ENCODE data around the gene HPS3. TPM values are rescaled to one million over a fixed set of nuclear protein-coding genes. Genes with fewer than 3 reads are reported as not detected.

HPS3 gene
- total RNA-seq: 10 to 100 TPM; 12.5 to 19.8 (median 17.6) TPM

GRCh38 chr3:149129326-149130205 is at the start of gene HPS3:
Gene HPS3 (plus strand): TSS chr3:149129638. CDS start chr3:149129724, 86 bp downstream.
- TF ChIP-seq CTCF (IDR thresholded peaks at IDR 0.05): no peak

GRCh38 chr3:149080011-149080698 is 49.3 kb upstream of the HPS3 start:
- DNase-seq (ENCODE audit: low spot score) (no peak), ATAC-seq (ENCODE audit: low FRiP score) (peak; percentile 75)
- TF ChIP-seq CTCF (IDR thresholded peaks at IDR 0.05): no peak

More at GRCh38 chr3:149129326-149130205, at the start of gene HPS3:
- peak; percentile 94 for ATAC-seq (ENCODE audit: low FRiP score)
- DNase-seq (ENCODE audit: low spot score): peak; percentile 71

- ATAC-seq (ENCODE audit: low FRiP score) (no peak), DNase-seq (ENCODE audit: low spot score) (no peak)
- TF ChIP-seq CTCF (IDR thresholded peaks at IDR 0.05): no peak
These were observed 48.7 kb upstream of the HPS3 start for GRCh38 chr3:149080699-149081091.

- no peak for TF ChIP-seq CTCF (IDR thresholded peaks at IDR 0.05)
- no peak for DNase-seq (ENCODE audit: low spot score)
These were observed 47.7 kb upstream of the HPS3 start for GRCh38 chr3:149081772-149082171.

GRCh38 chr3:149085828-149086231 is 43.6 kb upstream of the HPS3 start:
- TF ChIP-seq CTCF (IDR thresholded peaks at IDR 0.05): no peak

More at GRCh38 chr3:149081772-149082171, 47.7 kb upstream of the HPS3 start:
- ATAC-seq (ENCODE audit: low FRiP score): no peak

GRCh38 chr3:149086232-149086988 is 43.0 kb upstream of the HPS3 start, which contains the start of gene HLTF:
Gene HLTF (minus strand): TSS chr3:149086533. CDS start chr3:149086336, 197 bp downstream.
- ATAC-seq (ENCODE audit: low FRiP score) (peak; percentile 99), DNase-seq (ENCODE audit: low spot score) (peak; percentile 90)
- TF ChIP-seq CTCF (IDR thresholded peaks at IDR 0.05): no peak

More at GRCh38 chr3:149085828-149086231, 43.6 kb upstream of the HPS3 start:
- DNase-seq (ENCODE audit: low spot score): no peak
- ATAC-seq (ENCODE audit: low FRiP score): peak; percentile 22

All from omental fat pad (tissue), 4 donors.